ENCODE measurements around the gene CHCHD5.
"Not testable (repeated sequence)": the region's sequence is repeated elsewhere in the genome, so short reads cannot be mapped to it uniquely, and the experiment has no call there.

CHCHD5 gene

DNA sequence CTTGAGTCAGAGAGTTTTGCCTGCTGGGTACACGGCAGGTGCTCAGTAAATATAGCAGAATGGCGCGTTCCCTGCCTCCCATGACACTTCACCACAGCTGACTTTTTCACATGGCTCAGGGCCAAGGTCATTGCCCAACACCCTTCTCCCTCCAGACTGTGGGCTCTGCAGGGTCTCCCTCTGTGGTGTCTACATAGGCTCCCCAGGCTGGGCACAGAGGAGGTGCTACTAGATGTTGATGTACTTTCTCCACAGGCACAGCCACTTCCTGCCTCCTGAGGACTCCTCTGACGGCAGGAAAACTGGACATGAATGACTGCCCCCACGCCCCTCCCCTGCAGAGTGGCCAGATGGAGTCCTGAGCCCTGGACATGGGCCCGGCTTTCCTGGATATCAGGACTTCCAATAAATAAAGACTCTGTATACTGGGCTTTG is 4.2 kb downstream of the CHCHD5 start:
- DNase-seq (ENCODE audit: low spot score), result no peak

- no peak for DNase-seq (ENCODE audit: low spot score)
Observed at GRCh38 chr2:112591413-112591812, 7.0 kb downstream of the CHCHD5 start.

GRCh38 chr2:112593736-112594135 is 9.3 kb downstream of the CHCHD5 start:
- no peak for DNase-seq (ENCODE audit: low spot score)

- no peak for DNase-seq (ENCODE audit: low spot score)
Observed at GRCh38 chr2:112597537-112598322, 13.3 kb downstream of the CHCHD5 start.

- no peak for DNase-seq (ENCODE audit: low spot score)
Observed at GRCh38 chr2:112600634-112601033, 16.2 kb downstream of the CHCHD5 start.

GRCh38 chr2:112601754-112602153 is 17.3 kb downstream of the CHCHD5 start:
- DNase-seq (ENCODE audit: low spot score), result no peak

GRCh38 chr2:112602917-112603316 is 18.5 kb downstream of the CHCHD5 start:
- no peak for DNase-seq (ENCODE audit: low spot score)

GRCh38 chr2:112603731-112604130 is 19.3 kb downstream of the CHCHD5 start:
- no peak for DNase-seq (ENCODE audit: low spot score)

DNA sequence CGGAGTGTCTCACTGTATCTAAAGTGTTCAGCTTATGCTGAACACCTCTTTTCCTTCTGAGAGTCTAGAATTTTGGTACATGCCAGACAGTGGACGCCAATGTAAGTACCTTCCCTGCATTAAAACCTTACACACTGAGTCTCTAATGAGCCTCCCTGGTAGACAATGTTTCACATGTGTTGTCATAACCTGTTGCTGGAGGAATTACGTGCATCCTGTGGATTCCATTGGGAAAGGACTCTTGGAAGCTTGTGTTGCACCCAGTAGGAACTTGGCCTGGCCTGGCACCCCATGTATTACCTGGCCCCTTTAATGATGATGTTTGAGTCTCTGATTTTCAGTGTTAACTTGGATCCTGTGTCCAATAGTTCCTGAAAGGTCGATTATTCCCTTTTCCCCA is 20.5 kb downstream of the CHCHD5 start:
- DNase-seq (ENCODE audit: low spot score), result no peak

- DNase-seq (ENCODE audit: low spot score), result no peak
Observed at GRCh38 chr2:112605926-112606325, 21.5 kb downstream of the CHCHD5 start.

DNA sequence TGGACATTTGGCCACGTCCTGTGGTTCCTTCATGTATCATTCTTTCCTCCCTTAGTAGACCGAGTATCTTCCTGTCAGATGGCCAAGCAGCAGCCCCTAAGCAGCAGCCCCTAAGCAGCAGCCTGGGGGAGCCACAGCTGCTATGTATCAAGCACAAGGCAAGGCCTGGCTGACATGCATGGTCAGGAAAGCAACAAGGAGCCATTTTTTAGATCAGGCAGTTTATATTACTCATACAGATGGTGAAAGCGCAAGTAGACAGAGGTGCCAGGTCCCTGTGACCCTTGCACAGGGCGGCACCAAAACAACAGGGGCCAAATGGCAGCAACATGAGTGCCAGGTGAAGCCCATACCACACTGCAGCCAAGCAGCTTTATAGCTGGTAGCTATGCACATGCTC is 22.1 kb downstream of the CHCHD5 start:
- no peak for DNase-seq (ENCODE audit: low spot score)

DNA sequence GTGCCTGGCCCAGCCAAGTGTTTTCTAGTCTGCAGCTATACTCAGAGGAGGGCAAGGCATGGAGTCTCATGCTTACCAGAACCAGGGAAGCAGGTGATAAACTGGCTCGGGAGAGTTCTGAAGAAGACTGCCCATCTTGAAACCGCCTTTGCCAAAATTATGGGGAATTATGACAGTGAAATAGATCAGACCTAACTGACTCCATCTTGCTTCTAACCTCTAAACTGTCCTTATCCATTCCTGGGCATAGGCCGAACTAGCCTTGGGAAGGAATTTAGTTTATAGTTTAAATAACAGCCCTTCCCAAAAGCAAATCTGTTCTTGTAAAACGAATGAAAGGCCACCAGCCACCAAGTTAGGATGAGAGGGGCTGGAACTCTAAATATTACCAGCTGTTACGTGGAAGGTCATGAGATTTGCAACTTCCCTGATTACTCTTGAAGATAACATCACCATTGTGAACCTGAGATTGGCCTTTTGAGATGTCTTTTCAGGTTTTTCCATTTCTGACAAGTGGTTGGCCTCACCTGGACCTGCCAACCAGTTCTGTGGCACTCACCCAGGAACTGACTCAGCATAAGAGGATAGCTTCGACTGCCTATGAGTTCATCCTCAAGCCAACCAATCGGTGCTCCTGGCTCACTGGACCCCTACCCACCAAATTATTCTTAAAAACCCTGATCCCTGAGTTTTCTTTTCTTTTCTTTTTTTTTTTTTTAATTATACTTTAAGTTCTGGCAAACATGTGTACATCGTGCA is 23.4 kb downstream of the CHCHD5 start:
- DNase-seq (ENCODE audit: low spot score), result no peak

DNA sequence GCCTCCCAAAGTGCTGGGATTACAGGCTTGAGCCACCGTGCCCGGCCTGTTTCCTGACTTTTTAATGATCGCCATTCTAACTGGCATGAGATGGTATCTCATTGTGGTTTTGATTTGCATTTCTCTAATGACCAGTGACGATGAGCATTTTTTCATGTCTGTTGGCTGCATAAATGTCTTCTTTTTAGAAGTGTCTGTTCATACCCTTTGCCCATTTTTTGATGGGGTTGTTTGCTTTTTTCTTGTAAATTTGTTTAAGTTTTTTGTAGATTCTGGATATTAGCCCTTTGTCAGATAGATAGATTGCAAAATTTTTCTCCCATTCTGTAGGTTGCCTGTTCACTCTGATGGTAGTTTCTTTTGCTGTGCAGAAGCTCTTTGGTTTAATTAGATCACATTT is 24.9 kb downstream of the CHCHD5 start:
- DNase-seq (ENCODE audit: low spot score), result not testable (repeated sequence)

- DNase-seq (ENCODE audit: low spot score), result not testable (repeated sequence)
Observed at GRCh38 chr2:112612283-112612682, 27.9 kb downstream of the CHCHD5 start.

- DNase-seq (ENCODE audit: low spot score), result peak; percentile 28
Observed at GRCh38 chr2:112614201-112614840, 29.9 kb downstream of the CHCHD5 start.

- DNase-seq (ENCODE audit: low spot score), result no peak
Observed at GRCh38 chr2:112615051-112615450, 30.6 kb downstream of the CHCHD5 start.

- peak; percentile 3 for DNase-seq (ENCODE audit: low spot score)
Observed at GRCh38 chr2:112615798-112616197, 31.4 kb downstream of the CHCHD5 start.

DNA sequence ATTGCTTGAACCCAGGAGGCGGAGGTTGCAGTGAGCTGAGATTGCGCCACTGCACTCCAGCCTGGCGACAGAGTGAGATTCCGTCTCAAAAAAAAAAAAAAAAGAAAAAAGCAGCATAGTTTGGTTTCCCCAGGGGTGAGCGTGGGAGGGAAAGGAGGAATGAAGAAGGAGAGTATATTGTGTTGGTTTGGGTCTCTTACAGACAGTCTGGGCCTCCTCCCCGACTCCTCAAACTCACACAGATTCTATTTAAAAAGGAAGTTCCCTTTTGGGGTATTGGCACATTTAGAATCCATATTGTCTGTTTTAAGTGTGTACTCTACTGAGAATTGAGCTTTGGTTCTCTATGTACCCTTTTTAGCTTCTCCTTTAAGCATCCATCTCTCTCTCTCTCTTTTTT is 34.0 kb downstream of the CHCHD5 start:
- DNase-seq (ENCODE audit: low spot score), result no peak

DNA sequence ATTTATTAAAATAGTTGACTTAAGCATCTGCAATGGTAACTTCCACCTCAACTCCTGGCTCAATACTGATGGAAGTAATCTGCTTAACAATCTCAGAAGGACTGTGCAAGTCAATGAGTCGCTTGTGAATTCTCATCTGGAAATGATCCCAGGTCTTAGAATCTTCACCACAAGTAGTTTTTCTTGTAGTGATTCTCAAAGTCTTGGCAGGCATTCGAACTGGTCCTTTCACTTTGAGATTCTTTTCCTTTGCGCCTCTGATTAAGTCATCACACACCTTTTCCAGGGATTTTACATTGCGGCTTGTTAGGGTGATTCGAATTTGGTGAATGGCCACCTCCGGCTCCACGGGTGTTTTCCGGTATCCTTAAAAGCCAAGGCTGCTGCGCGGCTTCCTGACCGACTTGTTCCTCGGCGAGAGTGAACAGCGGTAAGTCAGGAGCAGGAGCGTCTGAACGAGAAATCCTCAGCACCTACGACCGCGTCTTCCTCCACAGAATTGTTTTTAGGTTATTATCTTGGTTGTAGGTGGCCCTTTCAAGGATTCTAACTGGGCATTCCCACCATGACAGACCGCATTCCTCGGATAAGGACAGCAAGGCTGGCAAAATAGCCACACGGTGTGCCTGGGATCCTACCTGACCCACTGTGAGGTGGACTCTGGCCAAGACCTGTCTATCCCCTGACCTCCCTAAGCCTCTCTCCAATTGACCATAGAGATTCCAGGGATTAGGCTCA is 37.5 kb downstream of the CHCHD5 start:
- DNase-seq (ENCODE audit: low spot score), result peak; percentile 15

DNA sequence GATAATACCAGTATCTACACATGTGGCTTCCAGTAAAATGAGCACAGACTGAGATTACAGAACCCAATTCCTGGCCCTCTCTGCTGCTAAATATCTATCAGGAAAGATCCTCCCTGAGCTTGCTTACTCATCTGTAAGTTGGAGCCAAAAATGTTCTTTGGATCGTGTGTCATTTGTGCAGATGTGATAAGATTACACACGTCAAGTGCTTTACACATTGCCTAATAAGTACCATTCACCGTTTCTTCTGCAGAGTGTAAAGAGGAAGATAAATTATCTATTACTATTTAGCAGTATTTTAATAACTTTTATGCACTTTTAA is 38.1 kb downstream of the CHCHD5 start:
- no peak for DNase-seq (ENCODE audit: low spot score)

DNA sequence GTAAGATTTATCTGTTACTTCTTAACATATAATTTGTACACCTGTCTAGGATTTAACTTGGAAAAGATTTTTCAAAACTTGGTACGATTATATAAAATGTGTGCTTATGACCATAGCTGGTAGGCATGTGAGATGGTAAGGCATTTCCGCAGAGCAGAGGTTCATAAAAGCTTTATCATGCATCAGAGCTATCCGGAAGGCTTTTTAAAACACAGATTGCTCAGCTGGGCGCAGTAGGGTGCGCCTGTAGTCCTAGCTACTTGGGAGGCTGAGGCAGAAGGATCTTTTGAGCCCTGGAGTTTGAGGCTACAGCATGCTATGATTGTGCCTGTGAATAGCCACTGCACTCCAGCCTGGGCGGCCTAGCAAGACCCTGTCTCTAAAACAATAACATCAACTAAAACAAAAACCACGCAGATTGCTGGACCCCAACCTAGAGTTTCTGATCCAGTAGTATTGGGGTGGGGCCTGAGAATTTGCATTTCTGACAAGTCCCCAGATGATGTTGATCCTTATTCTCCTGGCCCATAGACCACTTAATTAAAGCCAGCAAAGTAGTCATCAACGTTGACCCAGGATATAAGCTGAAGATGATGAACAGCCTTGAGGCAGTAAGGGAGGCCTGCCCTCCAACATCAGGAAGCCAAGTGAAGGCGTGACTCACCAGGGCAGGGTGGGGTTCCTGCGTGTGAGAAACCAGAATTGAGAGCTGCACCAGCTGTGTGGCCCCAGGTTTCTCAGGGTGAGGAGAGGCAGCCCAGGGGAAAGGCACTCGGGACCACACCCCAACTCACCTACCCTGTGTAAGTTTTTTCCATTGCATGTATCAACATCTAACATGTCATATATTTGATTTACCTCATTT is 39.7 kb downstream of the CHCHD5 start:
- DNase-seq (ENCODE audit: low spot score), result peak; percentile 53

Data from left forelimb (tissue), 1 donor.